D721Med (cell line): ENCODE results near the gene TCF3.

Source experiments
- DNase-seq: peaks from one replicate; pipeline ENCODE4 v3.0.0; 2011; ENCODE audit warnings: low spot score; ENCODE audit not compliant: insufficient read length
- FAIRE-seq: peaks from 2 replicates; lab custom pipeline; 2011; peaks lifted over from hg19 to GRCh38; lab: Jason Lieb, UNC
- CTCF ChIP-seq: IDR thresholded peaks from 2 replicates; pipeline ENCODE4 v1.5.1; 2012; ENCODE audit warnings: mild to moderate bottlenecking, control low read depth; ENCODE audit not compliant: insufficient read depth; ENCODE audit errors: missing control alignments

TCF3 gene

GRCh38 chr19:1620502-1620901 is 31.9 kb downstream of the TCF3 start:
- no peak for FAIRE-seq
- DNase-seq, result no peak
- TF ChIP-seq CTCF, result no peak

DNA sequence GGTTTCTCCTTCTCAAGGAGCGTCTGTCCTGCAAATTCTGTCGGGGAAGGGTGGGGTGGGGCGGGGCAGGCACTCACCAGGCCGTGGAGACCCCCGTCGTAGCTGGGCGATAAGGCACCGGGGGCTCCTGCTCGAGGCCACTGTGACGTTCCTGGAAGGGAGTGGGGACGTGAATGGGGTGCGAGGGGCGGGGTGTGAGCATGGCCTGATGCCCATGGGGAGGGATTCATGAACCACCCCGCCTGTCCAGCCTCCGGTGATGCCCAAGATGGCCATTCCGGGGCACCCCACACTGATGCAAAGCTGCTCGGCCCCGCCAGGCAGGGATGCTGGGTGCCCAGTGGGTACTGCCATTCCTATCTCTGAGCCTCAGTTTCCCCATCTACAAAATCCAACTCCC is 32.7 kb downstream of the TCF3 start:
- no peak for TF ChIP-seq CTCF
- DNase-seq (no peak), FAIRE-seq (no peak)

DNA sequence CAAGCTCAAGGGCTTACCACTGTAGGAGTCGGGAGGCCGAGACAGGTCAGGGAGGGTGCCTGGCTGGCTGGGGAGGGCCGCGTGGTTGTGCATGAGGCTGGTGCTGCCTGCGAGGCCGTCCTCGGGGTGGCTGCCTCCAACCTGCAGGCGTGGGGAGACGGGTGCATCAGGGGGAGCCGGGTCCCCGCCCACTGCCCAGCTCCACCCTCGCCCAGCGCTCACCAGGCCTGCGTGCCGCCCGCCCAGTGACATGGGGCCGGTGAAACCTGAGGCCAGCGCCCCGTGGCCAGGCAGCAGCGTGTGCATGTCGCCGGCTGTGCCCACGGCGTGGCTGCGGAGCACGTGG is 33.3 kb downstream of the TCF3 start:
- no peak for FAIRE-seq
- no peak for DNase-seq

DNA sequence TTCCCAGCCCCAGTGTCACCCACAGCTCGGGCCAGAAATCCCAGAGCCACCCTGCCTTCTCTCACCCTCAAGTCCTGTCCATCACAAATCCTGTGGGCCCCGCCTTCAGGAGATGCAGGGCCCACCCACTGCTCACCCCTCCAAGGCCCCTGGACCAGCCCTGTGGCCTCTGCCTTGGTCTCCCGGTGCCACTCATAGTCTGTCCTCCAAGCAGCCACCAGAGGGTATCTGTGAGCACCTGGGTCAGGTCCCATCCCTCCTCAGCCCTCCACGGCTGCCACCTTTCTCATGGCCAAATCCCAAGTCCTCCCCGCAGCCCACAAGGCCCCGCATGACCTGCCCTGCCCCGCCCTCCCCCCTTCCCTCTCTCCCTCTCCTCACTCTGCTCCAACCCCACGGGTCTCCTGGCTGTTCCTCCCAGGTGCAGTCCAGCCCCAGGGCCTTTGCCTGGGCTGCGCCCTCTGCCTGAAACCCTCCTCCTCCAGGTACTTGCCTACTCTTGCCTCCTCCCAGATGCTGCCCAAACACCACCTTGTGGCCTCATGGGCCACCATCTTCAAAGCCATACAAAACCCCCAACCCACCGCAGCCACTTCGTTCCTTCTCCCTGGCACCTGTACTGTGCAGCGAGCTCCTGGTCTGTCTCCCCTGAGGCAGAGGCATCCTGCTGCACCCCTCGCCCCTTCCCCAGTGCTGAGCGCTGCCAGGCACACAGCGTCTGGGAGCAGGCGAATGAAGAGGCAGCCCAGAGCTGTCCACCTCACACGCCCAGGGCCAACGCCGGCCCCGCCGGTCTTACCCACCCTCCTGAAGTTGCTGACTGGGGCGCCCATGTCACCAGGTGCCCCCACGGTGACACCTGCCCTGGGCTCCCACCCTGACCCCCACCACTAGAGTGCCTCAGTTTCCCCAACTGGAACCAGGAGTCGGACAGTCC is 34.0 kb downstream of the TCF3 start:
- DNase-seq (no peak), FAIRE-seq (no peak)
- peak; percentile 39 for TF ChIP-seq CTCF

More for the DNA sequence above, 33.3 kb downstream of the TCF3 start:
- no peak for TF ChIP-seq CTCF

DNA sequence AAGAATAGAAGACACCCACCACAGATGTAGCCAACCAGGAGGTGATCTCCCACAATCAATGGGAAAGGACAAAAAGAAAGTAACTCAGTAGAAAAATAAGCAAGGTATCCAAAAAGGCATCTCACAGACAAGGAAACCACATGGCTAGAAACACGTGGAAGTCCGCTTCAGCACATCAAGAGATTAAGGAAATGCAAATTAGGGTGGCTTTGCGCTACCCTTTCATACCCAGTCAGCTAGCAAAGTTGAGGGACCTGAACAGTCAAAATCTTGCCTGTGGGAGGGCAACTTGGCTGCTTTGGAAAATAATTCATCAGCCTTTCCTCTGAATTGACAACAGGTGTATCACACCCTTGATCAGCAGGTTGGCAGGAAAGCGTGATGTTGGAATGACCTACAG is 35.5 kb downstream of the TCF3 start:
- TF ChIP-seq CTCF, result no peak
- FAIRE-seq, result no peak
- no peak for DNase-seq

GRCh38 chr19:1616396-1616795 is 36.0 kb downstream of the TCF3 start:
- no peak for TF ChIP-seq CTCF
- DNase-seq, result no peak
- no peak for FAIRE-seq

GRCh38 chr19:1615156-1615765 is 37.2 kb downstream of the TCF3 start:
- no peak for TF ChIP-seq CTCF
- FAIRE-seq (no peak), DNase-seq (no peak)
